A204.1 (cell line): ENCODE measurements around the gene TAS2R40.
"Not testable (repeated sequence)": the region's sequence is repeated elsewhere in the genome, so short reads cannot be mapped to it uniquely, and the experiment has no call there.

Source experiments
- FAIRE-seq: peaks from 2 replicates; lab custom pipeline; 2012; peaks lifted over from hg19 to GRCh38; lab: Jason Lieb, UNC

The TAS2R40 gene

GRCh38 chr7:143252006-143252405, 30.2 kb downstream of the TAS2R40 start:
- FAIRE-seq, result no peak

DNA sequence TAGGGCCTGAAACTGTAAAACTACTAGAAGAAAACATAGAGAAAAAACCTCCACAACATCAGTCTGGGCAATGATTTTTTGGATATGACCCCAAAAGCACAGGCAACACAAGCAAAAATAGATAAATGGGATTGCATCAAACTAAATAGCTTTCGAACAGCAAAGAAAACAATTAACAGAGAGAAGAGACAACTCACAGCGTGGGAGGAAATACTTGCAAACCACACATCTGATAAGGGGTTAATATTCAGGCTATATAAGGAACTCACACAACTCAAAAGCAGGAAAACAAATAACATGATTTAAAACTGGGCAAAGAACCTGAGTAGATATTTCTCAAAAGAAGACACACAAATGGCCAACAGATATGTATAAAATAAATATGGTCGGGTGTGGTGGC, 33.7 kb downstream of the TAS2R40 start:
- no peak for FAIRE-seq

GRCh38 chr7:143256325-143256724, 34.5 kb downstream of the TAS2R40 start:
- FAIRE-seq, result no peak

DNA sequence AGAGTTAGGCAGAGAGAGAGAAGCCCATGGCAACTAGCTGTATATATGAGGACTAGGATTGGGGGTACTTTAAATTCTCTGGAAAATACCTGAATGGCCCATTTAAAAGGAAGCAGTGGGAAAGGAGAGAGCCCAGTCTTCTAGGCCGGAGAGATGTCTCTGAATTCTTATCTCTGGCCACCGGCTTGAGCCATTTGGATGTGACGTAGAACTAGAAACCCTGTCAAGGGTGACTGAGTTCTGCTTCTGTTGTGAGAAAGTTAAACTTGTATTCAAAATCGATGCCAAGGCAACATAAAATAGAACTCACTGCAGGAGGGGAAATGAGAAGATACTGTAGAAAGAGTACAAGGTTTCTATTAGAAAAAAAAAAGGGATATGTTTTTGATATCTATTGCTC, 35.1 kb downstream of the TAS2R40 start:
- FAIRE-seq, result no peak

- no peak for FAIRE-seq
Measured at GRCh38 chr7:143257501-143257900, 35.7 kb downstream of the TAS2R40 start.

- no peak for FAIRE-seq
Measured at GRCh38 chr7:143258831-143259230, 37.0 kb downstream of the TAS2R40 start.

GRCh38 chr7:143259765-143260164, 37.9 kb downstream of the TAS2R40 start:
- no peak for FAIRE-seq

- FAIRE-seq, result no peak
Measured at GRCh38 chr7:143261901-143262300, 40.1 kb downstream of the TAS2R40 start.

DNA sequence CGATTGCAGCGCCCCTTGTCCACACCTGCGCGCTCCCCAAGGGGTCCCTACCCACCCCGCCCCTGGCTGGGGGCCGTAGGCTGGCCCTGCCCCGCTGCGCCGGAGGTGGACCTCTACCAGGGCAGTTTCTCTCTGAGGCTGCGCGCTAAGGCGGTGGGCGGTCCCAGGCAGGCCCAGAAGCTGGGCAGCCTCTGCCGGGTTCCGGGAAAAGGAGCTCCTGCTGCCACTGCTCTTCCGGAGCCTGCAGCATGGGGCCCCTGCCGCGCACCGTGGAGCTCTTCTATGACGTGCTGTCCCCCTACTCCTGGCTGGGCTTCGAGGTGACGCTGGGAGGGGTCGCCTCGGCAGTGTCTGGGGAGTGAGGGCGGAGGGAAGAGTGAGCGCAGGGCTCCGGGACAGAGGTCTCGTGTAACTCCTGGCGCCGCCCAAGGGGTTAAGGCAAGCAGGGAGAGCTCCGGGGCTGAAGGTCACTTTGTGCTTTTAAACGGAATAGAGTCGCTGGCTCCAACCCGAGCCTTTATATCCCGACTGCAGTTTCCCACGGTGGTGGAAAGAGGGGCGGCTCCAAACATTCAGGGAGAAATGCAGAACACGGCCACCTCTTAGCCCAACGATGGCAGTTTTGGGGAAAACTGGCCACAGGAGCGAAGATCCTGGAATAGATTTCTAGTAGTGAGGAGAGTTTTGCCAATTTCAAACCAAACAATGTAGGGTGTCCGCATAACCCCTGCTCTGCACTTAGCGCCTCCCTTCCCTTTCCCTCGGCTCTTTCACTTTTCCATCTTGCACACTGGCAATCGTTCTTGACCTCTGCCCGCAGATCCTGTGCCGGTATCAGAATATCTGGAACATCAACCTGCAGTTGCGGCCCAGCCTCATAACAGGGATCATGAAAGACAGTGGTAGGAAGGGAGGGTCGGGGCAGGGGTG, 41.7 kb downstream of the TAS2R40 start, which contains the start of gene GSTK1:
Gene GSTK1, plus strand, starts transcription at position 176 of the 930 bp plus-strand sequence. Its CDS starts 73 bp downstream, at position 249.
- no peak for FAIRE-seq

DNA sequence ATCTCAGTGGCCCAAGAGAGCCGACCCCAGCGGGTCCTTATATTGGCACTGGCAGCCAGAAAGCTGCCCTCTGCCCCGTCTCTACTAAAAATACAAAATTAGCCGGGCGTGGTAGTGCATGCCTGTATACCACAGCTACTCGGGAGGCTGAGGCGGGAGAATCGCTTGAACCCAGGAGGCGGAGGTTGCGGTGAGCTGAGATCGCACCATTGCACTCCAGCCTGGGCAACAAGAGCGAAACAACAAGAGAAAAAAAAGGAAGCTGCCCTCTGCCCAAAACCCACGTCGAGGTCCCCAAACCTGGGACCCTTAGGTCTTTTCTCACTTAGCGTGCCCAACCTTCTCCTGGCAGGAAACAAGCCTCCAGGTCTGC, 42.3 kb downstream of the TAS2R40 start:
- FAIRE-seq, result not testable (repeated sequence)

DNA sequence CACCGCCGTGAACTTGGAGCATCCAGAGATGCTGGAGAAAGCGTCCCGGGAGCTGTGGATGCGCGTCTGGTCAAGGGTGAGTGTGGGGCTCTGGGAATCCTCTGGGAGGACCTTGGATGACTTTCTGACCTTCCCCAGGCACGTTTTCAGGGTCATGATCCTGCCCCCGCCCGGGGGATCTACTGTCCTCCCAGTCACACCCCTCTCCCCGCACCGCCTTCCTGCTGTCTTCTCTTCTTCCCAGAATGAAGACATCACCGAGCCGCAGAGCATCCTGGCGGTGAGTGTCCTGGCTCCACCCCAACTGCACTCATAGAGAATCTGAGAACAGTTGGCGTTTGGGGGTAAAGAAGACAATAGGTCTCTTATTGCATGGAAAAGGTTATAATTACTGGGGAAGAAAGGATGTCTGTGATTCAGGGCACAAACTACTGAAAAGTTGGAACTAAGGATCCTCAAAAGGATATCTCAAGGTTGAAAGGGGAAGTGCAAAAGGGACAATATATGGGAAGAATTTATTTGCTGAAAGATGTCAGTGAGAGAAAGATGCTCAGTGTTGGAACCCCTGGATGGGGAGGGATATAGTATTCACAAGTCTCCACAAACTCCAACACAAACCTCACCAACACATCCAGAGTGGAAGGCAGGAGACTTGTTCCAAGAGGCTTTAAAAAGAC, 43.3 kb downstream of the TAS2R40 start:
- FAIRE-seq, result no peak

- no peak for FAIRE-seq
Measured at GRCh38 chr7:143269251-143269650, 47.4 kb downstream of the TAS2R40 start.

GRCh38 chr7:143271240-143271639, 49.4 kb downstream of the TAS2R40 start:
- no peak for FAIRE-seq
